GM19463 (cell line): Measurements from ENCODE around the gene SFXN1.

ENCODE experiments used
- ATAC-seq: cut with Tn5 transposase; IDR thresholded peaks from one replicate; pipeline ENCODE4 v1.9.1; 2021; ENCODE audit warnings: mild to moderate bottlenecking, moderate library complexity; ENCODE audit not compliant: unreplicated experiment

Gene SFXN1

DNA sequence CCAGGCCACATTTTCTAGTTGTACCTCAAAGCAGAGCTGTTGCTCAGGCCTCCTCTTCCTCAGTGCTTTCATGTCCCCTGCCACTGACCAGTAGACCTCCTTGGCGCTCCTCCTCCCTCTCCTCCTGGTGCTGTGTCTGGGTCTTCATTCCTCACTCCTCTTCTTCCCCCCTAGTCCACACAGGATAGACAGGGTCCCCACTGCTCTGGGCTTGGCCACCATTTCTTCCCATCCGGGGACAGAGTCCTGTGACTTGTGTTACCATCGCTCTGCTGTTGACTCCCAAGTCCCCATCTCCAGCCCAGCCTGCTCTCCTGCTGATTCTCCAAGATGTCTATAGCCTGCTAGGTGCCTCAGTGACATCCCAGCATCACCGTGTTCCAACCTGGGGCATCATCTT, 91.3 kb downstream of the SFXN1 start:
- no peak for ATAC-seq

DNA sequence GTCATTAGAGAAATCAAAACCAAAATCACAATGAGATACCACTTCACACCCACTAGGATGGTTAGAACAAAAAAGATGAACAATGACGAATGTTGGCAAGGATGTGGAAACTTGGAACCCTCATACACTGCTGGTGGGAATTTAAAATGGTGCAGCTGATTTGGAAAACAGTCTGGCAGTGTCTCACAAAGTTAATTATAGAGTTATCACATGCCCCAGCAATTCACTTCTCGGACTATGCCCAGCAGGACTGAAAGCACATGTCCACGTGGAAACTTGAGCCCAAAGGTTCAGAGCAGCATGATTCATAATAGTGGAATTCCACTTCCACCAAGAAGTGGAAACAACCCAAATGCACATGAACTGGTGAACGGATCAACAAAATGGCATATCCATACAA, 94.5 kb downstream of the SFXN1 start:
- ATAC-seq: no peak

GRCh38 chr5:175573493-175574269, 95.3 kb downstream of the SFXN1 start:
- ATAC-seq: no peak

DNA sequence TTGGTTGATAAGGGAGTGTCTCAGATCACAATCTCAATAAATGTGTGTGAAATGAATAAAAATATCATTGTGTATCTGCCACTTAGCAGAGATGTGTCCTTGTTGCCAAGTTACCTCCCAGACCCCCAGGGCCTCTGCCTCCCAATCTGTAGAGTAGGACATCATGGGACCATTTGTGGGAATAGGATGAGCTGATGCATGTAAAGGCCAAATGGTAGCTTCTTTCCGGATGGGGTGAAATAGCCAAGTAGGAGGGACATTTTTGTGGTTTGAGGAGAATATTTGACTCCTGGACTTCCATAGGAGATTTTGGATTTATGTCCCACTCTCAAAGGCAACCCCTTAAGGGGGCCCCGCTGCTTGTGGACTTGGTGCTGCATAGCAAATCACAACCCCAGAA, 96.9 kb downstream of the SFXN1 start:
- no peak for ATAC-seq

DNA sequence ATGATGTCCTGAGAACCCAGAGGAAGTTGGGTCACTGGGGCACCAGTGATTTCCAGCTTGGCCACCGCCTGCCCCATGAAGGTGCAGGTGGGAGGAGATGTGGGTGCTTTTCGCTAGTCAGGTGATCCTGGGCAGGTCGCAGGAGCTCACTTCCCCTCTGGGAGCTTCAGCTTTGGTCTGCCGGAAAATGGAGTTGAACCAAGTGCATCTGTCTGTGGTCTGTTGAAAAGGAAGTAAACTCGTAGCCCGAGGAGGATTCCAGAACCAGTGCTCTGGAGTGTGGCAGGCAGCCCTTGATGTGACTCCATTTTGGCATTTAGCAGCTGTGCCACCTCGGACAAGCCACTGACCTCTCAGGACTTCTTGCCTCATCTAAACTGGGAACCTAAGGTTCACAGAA, 97.7 kb downstream of the SFXN1 start:
- no peak for ATAC-seq

DNA sequence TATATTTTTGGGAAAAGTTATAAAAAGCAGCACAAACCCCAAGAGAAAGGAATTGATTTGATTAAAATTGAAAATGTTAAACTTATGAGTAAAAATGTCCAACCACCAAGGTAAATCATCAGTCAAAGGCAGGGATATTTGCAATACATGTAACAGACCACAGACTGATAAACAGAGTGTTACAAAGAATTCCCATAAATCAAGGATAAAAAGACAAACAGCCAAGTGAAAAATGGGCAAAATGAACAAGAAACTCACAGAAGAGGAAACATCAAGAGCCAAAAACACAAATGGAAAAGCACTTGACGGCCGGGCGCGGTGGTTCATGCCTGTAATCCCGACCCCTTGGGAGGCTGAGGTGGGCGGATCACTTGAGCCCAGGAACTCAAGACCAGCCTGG, 98.2 kb downstream of the SFXN1 start:
- ATAC-seq: no peak
